ENCODE measurements around the gene PLEKHA4. TPM values are rescaled to one million over a fixed set of nuclear protein-coding genes. Genes with fewer than 3 reads are reported as not detected.
A peak's percentile ranks its signal among the peaks of the same experiment; 100 is the strongest.

Gene PLEKHA4
- total and polyA plus RNA-seq, 7 donors, result 13.8 to 44.7 (median 20.7) TPM

- H3K36me3 ChIP-seq, result no peaks in the 10 kb centered on the region
- no peak overlapping the region for H3K4me3 ChIP-seq
- TF ChIP-seq POLR2AphosphoS5 (IDR thresholded peaks at IDR 0.05) (no peak), POLR2A (IDR thresholded peaks at IDR 0.05) (no peak), CTCF (IDR thresholded peaks at IDR 0.05) (no peak), EP300 (IDR thresholded peaks at IDR 0.05) (no peak)
- intact Hi-C loops (cut with DNase I), result no loop called here
- H3K9me3 ChIP-seq, result no peaks in the 10 kb centered on the region
- H3K27ac ChIP-seq, result peak overlapping the region in 1 of 4 donors; percentile 28
- peaks cover 0 to 31% (median 20%) of the 10 kb centered on the region in 4 donors for H3K4me1 ChIP-seq
- no peaks in the 10 kb centered on the region for H3K27me3 ChIP-seq
- WGBS, 2 donors, result 85 to 91% methylated on average over 6 of the region's 6 CpGs
- DNase-seq, result no peak
These were observed 53.5 kb downstream of the PLEKHA4 start for GRCh38 chr19:48814895-48815294.

- Histone ChIP-seq H3K4me3 (no peak overlapping the region), H3K4me1 (peaks cover 0 to 23% (median 21%) of the 10 kb centered on the region in 4 donors), H3K27me3 (no peaks in the 10 kb centered on the region), H3K36me3 (no peaks in the 10 kb centered on the region), H3K27ac (peak overlapping the region; percentile 89 to 96 (median 90)), H3K9me3 (no peaks in the 10 kb centered on the region)
- intact Hi-C loops (cut with DNase I), result loop anchor here (2.0 kb wide), 1 partner anchor 23 kb away; the partner anchor contains the start of gene HSD17B14
- 89 to 90% methylated on average over 21 of the region's 21 CpGs for WGBS, 2 donors
- no peak for DNase-seq
- TF ChIP-seq EP300 (IDR thresholded peaks at IDR 0.05) (no peak), CTCF (IDR thresholded peaks at IDR 0.05) (no peak), POLR2AphosphoS5 (IDR thresholded peaks at IDR 0.05) (no peak)
These were observed 55.1 kb downstream of the PLEKHA4 start for GRCh38 chr19:48813123-48813913.

DNA sequence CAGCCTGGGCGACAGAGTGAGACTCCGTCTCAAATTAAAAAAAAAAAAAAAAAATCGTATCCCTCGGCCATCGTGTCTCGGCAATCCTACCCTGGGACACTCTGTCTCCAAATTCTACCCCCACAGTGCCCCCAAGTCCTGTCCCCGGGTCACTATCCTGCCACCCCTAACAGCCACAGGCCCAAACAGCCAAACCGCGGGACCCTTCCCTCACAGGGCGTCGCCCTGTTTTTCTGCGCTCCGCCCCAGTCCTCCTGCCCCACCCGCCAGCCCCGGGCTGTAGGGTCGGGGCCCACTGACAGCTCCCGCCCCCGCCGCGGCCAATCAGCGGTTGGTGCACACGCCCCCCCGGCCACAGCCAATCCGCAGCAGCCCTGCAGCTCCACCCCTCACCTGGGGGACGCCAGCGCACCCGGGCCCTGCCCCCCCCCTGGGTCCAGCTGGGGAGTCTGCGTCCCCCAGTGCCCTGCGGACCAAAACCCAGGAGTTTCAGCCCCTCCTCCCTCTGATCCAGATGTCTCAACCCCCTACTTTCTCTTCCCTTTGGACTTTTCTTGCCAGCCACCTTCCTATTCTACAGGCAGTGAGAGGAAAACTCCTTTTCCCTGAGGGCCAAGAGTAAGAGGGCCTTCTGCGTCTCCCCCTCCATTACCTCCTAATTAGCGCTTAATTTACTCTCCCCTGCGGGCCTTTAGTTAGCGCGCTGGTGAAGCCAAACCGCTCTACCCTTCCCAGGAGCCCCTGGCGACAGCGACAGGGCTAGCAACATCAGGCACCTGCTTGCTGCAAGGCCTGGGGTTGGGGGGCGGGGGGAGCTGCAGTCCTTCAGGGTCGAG, 56.1 kb downstream of the PLEKHA4 start:
- Histone ChIP-seq H3K4me1 (peaks cover 0 to 23% (median 21%) of the 10 kb centered on the region in 4 donors), H3K36me3 (peaks cover 0 to 6% (median 0%) of the 10 kb centered on the region in 4 donors), H3K9me3 (no peaks in the 10 kb centered on the region), H3K4me3 (peak overlapping the region; percentile 57 to 64 (median 60)), H3K27me3 (no peaks in the 10 kb centered on the region), H3K27ac (peak overlapping the region; percentile 89 to 96 (median 90))
- 7 to 14% methylated on average over 39 of the region's 39 CpGs for WGBS, 2 donors
- TF ChIP-seq POLR2A (IDR thresholded peaks at IDR 0.05), result peak; percentile 69 to 79
- peak in 3 of 4 donors; percentile 33 to 80 (median 55) for TF ChIP-seq EP300 (IDR thresholded peaks at IDR 0.05)
- TF ChIP-seq POLR2AphosphoS5 (IDR thresholded peaks at IDR 0.05), result peak; percentile 86 to 94 (median 92)
- no peak for TF ChIP-seq CTCF (IDR thresholded peaks at IDR 0.05)
- intact Hi-C loops (cut with DNase I), result loop anchor here (2.0 kb wide), 1 partner anchor 24 kb away; the partner anchor contains the start of gene HSD17B14
- peak; percentile 98 for DNase-seq

DNA sequence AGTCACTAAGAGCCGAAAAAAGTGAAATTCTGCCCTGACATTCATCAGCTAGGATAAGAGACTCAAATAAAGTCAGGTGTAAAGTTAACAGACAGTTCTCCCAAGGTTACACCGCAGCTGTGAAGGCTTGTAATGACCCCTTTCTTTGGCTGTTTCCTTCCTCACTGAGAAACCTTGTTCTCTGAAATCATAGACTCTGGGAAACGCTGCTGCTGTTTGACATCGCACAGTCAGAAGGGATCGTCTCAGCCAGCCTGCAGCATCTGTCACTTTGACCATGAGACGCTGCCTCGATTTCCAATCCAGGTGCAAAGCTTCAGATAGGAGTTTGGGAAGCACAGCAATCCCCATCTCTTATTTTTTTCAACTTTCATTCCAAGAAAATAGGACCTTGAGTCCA, 58.3 kb downstream of the PLEKHA4 start:
- DNase-seq, result no peak
- Histone ChIP-seq H3K36me3 (peaks cover 0 to 6% (median 0%) of the 10 kb centered on the region in 4 donors), H3K27me3 (no peaks in the 10 kb centered on the region), H3K9me3 (no peaks in the 10 kb centered on the region), H3K4me1 (peaks cover 0 to 23% (median 21%) of the 10 kb centered on the region in 4 donors), H3K27ac (peak overlapping the region; percentile 89 to 96 (median 90)), H3K4me3 (peak overlapping the region; percentile 57 to 64 (median 60))
- TF ChIP-seq EP300 (IDR thresholded peaks at IDR 0.05), result no peak
- no peak for TF ChIP-seq CTCF (IDR thresholded peaks at IDR 0.05)
- no peak for TF ChIP-seq POLR2AphosphoS5 (IDR thresholded peaks at IDR 0.05)
- no peak for TF ChIP-seq POLR2A (IDR thresholded peaks at IDR 0.05)
- 3 to 12% methylated on average over 7 of the region's 7 CpGs for WGBS, 2 donors
- intact Hi-C loops (cut with DNase I), result loop anchor here (2.0 kb wide), 1 partner anchor 15 kb away; no protein-coding TSS in a partner anchor
